Gastrocnemius medialis (tissue), 4 donors: ENCODE measurements around the gene LHFPL2. TPM values are rescaled to one million over a fixed set of nuclear protein-coding genes. Genes with fewer than 3 reads are reported as not detected.
A peak's percentile ranks its signal among the peaks of the same experiment; 100 is the strongest.

ENCODE experiments used
- ATAC-seq, 2 donors: fragments of 150-250 bp; one replicate each; pipeline ENCODE4 v1.9.1; 2016
- DNase-seq, 2 donors: peaks; one replicate each; pipeline ENCODE4 v3.0.0-alpha.2; 2019
- H3K27ac ChIP-seq, 4 donors: fragments of 200-600 bp; sonication (generic); 1 replicate in 1 of 4; 2 replicates in 3 of 4; pipeline ENCODE4 v1.5.1; 2016 to 2018; ENCODE audit warnings: mild to moderate bottlenecking in 2 of 4, moderate library complexity in 1 of 4
- H3K27me3 ChIP-seq, 3 donors: fragments of 200-600 bp; sonication (generic) in 2 of 3; 1 replicate in 1 of 3; 2 replicates in 2 of 3; pipeline versions ENCODE4 v1.5.1 to v1.6.0; 2016 to 2019; ENCODE audit warnings: mild to moderate bottlenecking in 1 of 3, moderate library complexity in 1 of 3
- H3K36me3 ChIP-seq, 2 donors: fragments of 200-600 bp; sonication (generic) in 1 of 2; one replicate each; pipeline ENCODE4 v1.5.1; 2017 to 2018
- H3K4me1 ChIP-seq, 2 donors: fragments of 200-600 bp; sonication (generic) in 1 of 2; one replicate each; pipeline ENCODE4 v1.5.1; 2016 to 2017; ENCODE audit warnings: mild to moderate bottlenecking in 2 of 2
- H3K4me3 ChIP-seq, 4 donors: fragments of 200-600 bp; sonication (generic) in 3 of 4; 1 replicate in 1 of 4; 2 replicates in 3 of 4; pipeline ENCODE4 v1.5.1; 2016 to 2019; ENCODE audit warnings: mild to moderate bottlenecking in 2 of 4
- H3K9me3 ChIP-seq, 3 donors: fragments of 200-600 bp; sonication (generic) in 2 of 3; 1 replicate in 1 of 3; 2 replicates in 2 of 3; pipeline ENCODE4 v1.5.1; 2016 to 2019
- POLR2A ChIP-seq, 2 donors: fragments of 450-650 bp; IDR thresholded peaks; one replicate each; pipeline ENCODE4 v1.6.1; 2017; ENCODE audit warnings: antibody characterized with exemption in 2 of 2, mild to moderate bottlenecking in 2 of 2, moderate library complexity in 2 of 2
- in situ Hi-C, 4 donors: fragments of 200-750 bp; cut with MboI; loops; one replicate each; pipeline versions ENCODE4 v1.15.0 to v1.8.0; 2017; ENCODE audit warnings: low sequenced_read_pairs in 4 of 4
- intact Hi-C: fragments of 100-400 bp; cut with DNase I; formaldehyde crosslinking; loops from one replicate; pipeline ENCODE4 v1.15.1; 2023; ENCODE audit warnings: low total_unique reads
- total RNA-seq, 4 donors: library from RNA; depleted of rRNA; stranded (reverse); fragments of >200 nt; gene quantifications; one replicate each; pipeline versions ENCODE4 v1.1.0 to v1.2.3, GENCODE V29; 2016
- TF ChIP-seq, protein P1 (sequence below), 5 experiments: fragments of 450-650 bp in 3 of 5; fragments of 200-600 bp in 2 of 5; sonication (generic) in 2 of 5; IDR thresholded peaks in 4 of 5; conservative IDR thresholded peaks in 1 of 5; 1 replicate in 4 of 5; 2 replicates in 1 of 5; pipeline ENCODE4 v1.5.1; 2016 to 2019; ENCODE audit warnings: antibody characterized with exemption in 5 of 5, mild to moderate bottlenecking in 3 of 5, moderate library complexity in 3 of 5

Gene LHFPL2
- total RNA-seq, 4 donors from 2014 or later: 3.4 to 4.7 (median 3.5) TPM

DNA sequence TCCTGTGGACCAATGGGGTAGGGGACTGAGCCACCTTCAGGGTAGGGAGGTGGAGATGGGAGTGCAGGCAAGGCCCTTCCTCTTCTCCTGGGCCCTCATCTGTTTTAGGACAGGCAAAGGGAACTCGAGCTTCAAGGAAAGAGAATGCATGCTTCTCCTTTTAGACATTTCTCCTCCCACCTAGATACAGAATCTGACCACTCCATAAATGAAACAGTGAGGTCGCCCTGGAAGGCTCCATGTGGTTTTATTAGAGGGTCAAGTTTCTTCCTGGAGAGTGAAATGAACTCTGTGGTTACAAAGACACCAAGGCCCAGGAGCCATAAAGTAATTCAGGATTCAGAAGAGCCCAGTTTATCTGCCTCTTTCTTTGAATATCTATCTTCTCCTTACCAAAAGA lies 14.9 kb downstream of the LHFPL2 start:
- Histone ChIP-seq H3K27me3 (no peaks in the 10 kb centered on the region), H3K27ac (no peak overlapping the region), H3K9me3 (no peaks in the 10 kb centered on the region), H3K4me1 (peaks cover 8 to 21% of the 10 kb centered on the region in 2 donors), H3K4me3 (no peak overlapping the region), H3K36me3 (peaks cover 0 to 6% of the 10 kb centered on the region in 2 donors)
- DNase-seq (no peak), ATAC-seq (peak; percentile 68 to 70)
- in situ Hi-C loops: loop anchor here in 1 of 4 donors (25.0 kb wide), 1 partner anchor 96 kb away; no protein-coding TSS in a partner anchor
- intact Hi-C loops: no loop called here
- TF ChIP-seq POLR2A (IDR thresholded peaks at IDR 0.05): no peak
- TF ChIP-seq, protein P1, sequence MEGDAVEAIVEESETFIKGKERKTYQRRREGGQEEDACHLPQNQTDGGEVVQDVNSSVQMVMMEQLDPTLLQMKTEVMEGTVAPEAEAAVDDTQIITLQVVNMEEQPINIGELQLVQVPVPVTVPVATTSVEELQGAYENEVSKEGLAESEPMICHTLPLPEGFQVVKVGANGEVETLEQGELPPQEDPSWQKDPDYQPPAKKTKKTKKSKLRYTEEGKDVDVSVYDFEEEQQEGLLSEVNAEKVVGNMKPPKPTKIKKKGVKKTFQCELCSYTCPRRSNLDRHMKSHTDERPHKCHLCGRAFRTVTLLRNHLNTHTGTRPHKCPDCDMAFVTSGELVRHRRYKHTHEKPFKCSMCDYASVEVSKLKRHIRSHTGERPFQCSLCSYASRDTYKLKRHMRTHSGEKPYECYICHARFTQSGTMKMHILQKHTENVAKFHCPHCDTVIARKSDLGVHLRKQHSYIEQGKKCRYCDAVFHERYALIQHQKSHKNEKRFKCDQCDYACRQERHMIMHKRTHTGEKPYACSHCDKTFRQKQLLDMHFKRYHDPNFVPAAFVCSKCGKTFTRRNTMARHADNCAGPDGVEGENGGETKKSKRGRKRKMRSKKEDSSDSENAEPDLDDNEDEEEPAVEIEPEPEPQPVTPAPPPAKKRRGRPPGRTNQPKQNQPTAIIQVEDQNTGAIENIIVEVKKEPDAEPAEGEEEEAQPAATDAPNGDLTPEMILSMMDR (IDR thresholded peaks at IDR 0.05 in 4 of 5, conservative IDR thresholded peaks at IDR 0.05 in 1 of 5): no peak

DNA sequence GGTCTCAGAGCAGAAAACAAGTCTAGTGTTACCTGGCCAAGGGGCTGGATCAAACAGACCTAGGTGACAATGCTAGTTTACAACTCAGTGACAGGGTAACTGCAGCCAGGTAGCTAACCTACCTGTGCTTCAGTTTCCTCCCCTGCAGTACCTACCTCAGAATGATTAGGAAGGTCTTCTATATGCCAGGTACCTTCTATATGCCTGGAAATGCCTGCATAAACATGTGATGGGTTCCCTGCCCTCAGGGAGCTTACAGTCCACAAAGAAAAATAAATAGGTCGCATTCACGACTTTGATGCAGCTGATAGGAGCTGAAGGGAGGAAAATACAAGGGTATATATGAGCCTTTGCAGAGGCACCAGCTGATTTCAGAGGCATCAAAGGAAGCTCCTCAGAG lies 16.1 kb downstream of the LHFPL2 start:
- no peak for TF ChIP-seq POLR2A (IDR thresholded peaks at IDR 0.05)
- TF ChIP-seq, protein P1 (IDR thresholded peaks at IDR 0.05 in 4 of 5, conservative IDR thresholded peaks at IDR 0.05 in 1 of 5): no peak
- H3K36me3 ChIP-seq: peaks cover 0 to 6% of the 10 kb centered on the region in 2 donors
- in situ Hi-C loops (loop anchor here in 1 of 4 donors (25.0 kb wide), 1 partner anchor 95 kb away; no protein-coding TSS in a partner anchor), intact Hi-C loops (no loop called here)
- H3K9me3 ChIP-seq: no peaks in the 10 kb centered on the region
- no peak overlapping the region for H3K27ac ChIP-seq
- no peak for ATAC-seq
- H3K4me1 ChIP-seq: peaks cover 8 to 17% of the 10 kb centered on the region in 2 donors
- H3K27me3 ChIP-seq: no peaks in the 10 kb centered on the region
- H3K4me3 ChIP-seq: no peak overlapping the region
- no peak for DNase-seq

DNA sequence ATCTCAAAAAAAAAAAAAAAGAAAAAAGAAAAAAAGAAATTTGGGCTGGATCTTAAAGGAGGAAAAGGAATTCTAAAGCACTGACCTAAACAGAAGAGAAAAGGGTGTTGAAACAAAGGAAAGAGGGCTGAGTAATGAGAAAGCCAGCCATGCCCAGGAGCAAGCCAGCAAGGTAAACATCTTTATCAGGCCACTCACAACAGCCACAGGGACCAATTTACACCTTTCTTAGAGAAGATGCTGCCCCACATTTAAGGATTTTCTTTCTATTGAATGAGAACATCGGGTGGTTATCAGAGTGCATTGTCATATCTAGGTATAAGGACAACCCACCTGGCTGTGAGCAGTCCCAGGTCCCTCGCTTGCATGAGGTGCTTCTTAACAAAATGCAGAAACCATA lies 16.6 kb downstream of the LHFPL2 start:
- Histone ChIP-seq H3K9me3 (no peaks in the 10 kb centered on the region), H3K4me1 (peaks cover 8 to 17% of the 10 kb centered on the region in 2 donors), H3K27ac (no peak overlapping the region), H3K4me3 (no peak overlapping the region), H3K36me3 (peaks cover 0 to 6% of the 10 kb centered on the region in 2 donors), H3K27me3 (no peaks in the 10 kb centered on the region)
- ATAC-seq: no peak
- in situ Hi-C loops (loop anchor here in 1 of 4 donors (25.0 kb wide), 1 partner anchor 95 kb away; no protein-coding TSS in a partner anchor), intact Hi-C loops (no loop called here)
- no peak for DNase-seq
- TF ChIP-seq POLR2A (IDR thresholded peaks at IDR 0.05): no peak
- TF ChIP-seq, protein P1 (IDR thresholded peaks at IDR 0.05 in 4 of 5, conservative IDR thresholded peaks at IDR 0.05 in 1 of 5): no peak

DNA sequence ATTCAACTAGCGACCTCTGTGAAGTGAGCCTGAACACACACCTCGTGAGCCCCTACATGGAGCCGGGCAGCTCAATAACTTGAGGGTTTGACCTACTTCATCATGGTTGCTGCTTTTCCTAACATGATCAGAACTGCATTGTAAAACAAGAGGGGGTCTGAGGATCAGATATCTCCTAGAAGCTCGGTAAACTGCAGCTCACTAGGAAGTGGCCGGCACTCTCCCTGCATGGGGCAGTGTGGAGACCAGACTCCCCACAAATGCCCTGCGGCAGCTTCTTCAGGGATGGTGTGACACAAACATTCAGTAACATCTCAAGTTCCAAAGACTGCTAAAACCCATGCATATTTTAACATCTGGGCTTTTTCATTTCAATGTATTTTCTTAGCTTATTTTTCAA lies 18.5 kb downstream of the LHFPL2 start:
- DNase-seq (no peak), ATAC-seq (no peak)
- TF ChIP-seq, protein P1 (IDR thresholded peaks at IDR 0.05 in 4 of 5, conservative IDR thresholded peaks at IDR 0.05 in 1 of 5): no peak
- no peak for TF ChIP-seq POLR2A (IDR thresholded peaks at IDR 0.05)
- no peaks in the 10 kb centered on the region for H3K27me3 ChIP-seq
- no peak overlapping the region for H3K4me3 ChIP-seq
- in situ Hi-C loops (loop anchor here in 1 of 4 donors (25.0 kb wide), 1 partner anchor 93 kb away; no protein-coding TSS in a partner anchor), intact Hi-C loops (no loop called here)
- H3K27ac ChIP-seq: no peak overlapping the region
- peaks cover 8 to 17% of the 10 kb centered on the region in 2 donors for H3K4me1 ChIP-seq
- H3K36me3 ChIP-seq: peaks cover 0 to 6% of the 10 kb centered on the region in 2 donors
- no peaks in the 10 kb centered on the region for H3K9me3 ChIP-seq

DNA sequence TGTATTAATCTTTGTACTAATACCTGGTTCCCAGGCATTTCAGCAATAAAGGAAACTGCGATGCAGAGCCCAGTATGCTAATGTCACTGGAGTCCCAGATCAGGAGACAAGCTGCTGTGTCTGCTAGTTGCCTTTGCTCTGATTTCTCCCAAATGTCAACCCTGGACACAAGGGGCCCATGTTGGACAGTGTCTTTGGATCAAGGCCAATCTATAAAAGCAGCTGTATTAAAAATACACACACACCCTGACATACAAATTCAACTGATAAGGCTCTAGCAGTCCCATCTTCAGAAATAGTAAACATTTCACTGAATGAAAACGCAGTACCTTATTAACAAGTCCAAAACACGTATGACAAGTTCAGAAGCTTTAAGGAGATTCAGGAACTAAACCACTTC lies 18.9 kb downstream of the LHFPL2 start:
- in situ Hi-C loops (loop anchor here in 1 of 4 donors (25.0 kb wide), 1 partner anchor 92 kb away; no protein-coding TSS in a partner anchor), intact Hi-C loops (no loop called here)
- H3K27ac ChIP-seq: no peak overlapping the region
- H3K36me3 ChIP-seq: peaks cover 0 to 6% of the 10 kb centered on the region in 2 donors
- no peaks in the 10 kb centered on the region for H3K9me3 ChIP-seq
- TF ChIP-seq, protein P1 (IDR thresholded peaks at IDR 0.05 in 4 of 5, conservative IDR thresholded peaks at IDR 0.05 in 1 of 5): no peak
- no peak for TF ChIP-seq POLR2A (IDR thresholded peaks at IDR 0.05)
- H3K4me3 ChIP-seq: no peak overlapping the region
- DNase-seq (no peak), ATAC-seq (no peak)
- peaks cover 8 to 17% of the 10 kb centered on the region in 2 donors for H3K4me1 ChIP-seq
- no peaks in the 10 kb centered on the region for H3K27me3 ChIP-seq
